Naive thymus-derived CD8-positive, alpha-beta T cell (primary cell): Measurements from ENCODE around the gene ICA1. TPM values are rescaled to one million over a fixed set of nuclear protein-coding genes. Genes with fewer than 3 reads are reported as not detected.

Experiments used
- ATAC-seq, 2 donors: fragments of 150-1000 bp; cut with Tn5 transposase in 1 of 2; sonication (Bioruptor Pico), chemical (Tn5 transposase) in 1 of 2; 1 replicate in 1 of 2; 2 replicates in 1 of 2; pipeline ENCODE4 v1.10.0; 2021; ENCODE audit warnings: mild to moderate bottlenecking in 2 of 2, moderate library complexity in 2 of 2
- POLR2A ChIA-PET: fragments of 350-600 bp; sonication (Branson Sonifier 250); formaldehyde crosslinking; loops from one replicate; lab custom pipeline; 2021; ENCODE audit warnings: antibody characterized with exemption; lab: Charles Lee
- DNase-seq, 10 donors: peaks; one replicate each; pipeline versions ENCODE4 v3.0.0 to v3.0.0-alpha.2; 2020 to 2022
- H3K27ac Mint-ChIP-seq, 10 donors: one replicate each; pipeline ENCODE4 v1.8.0; 2020 to 2022; ENCODE audit warnings: mild to moderate bottlenecking in 10 of 10, mixed read lengths in 10 of 10, moderate library complexity in 4 of 10, inconsistent platforms in 1 of 10
- H3K27me3 Mint-ChIP-seq, 5 donors: one replicate each; pipeline ENCODE4 v1.8.0; 2021 to 2022; ENCODE audit warnings: mixed read lengths in 5 of 5
- H3K36me3 Mint-ChIP-seq, 3 donors: one replicate each; pipeline ENCODE4 v1.8.0; 2020 to 2022; ENCODE audit warnings: mixed read lengths in 3 of 3, mild to moderate bottlenecking in 2 of 3, inconsistent platforms in 1 of 3
- H3K4me1 Mint-ChIP-seq, 4 donors: one replicate each; pipeline ENCODE4 v1.8.0; 2021 to 2022; ENCODE audit warnings: mixed read lengths in 4 of 4
- H3K4me3 Mint-ChIP-seq, 10 donors: one replicate each; pipeline ENCODE4 v1.8.0; 2020 to 2022; ENCODE audit warnings: mild to moderate bottlenecking in 10 of 10, mixed read lengths in 10 of 10, moderate library complexity in 6 of 10, inconsistent platforms in 1 of 10
- H3K9me3 Mint-ChIP-seq, 9 donors: one replicate each; pipeline ENCODE4 v1.8.0; 2020 to 2022; ENCODE audit warnings: mixed read lengths in 9 of 9, mild to moderate bottlenecking in 3 of 9, inconsistent platforms in 1 of 9, moderate library complexity in 1 of 9
- polyA plus RNA-seq, 3 donors: library from polyadenylated mRNA; unstranded; fragments of 300-500 nt; fragmentation: Illumina TruSeq; gene quantifications; one replicate each; pipeline ENCODE4 v1.2.3, GENCODE V29; 2021
- total RNA-seq, 8 experiments: library from RNA in 2 of 8; stranded (reverse) in 2 of 8; gene quantifications; one replicate each; pipeline ENCODE4 v1.2.3 and lab custom pipeline; 2021 to 2026

The ICA1 gene
- total and polyA plus RNA-seq, 5 experiments from 2014 or later, result 0.71 to 1.3 (median 1.1) TPM; not detected in 1

- peak overlapping the region; percentile 11 to 100 (median 70) for H3K27ac Mint-ChIP-seq
Observed at GRCh38 chr7:8128449-8129317, 133.3 kb downstream of the ICA1 start.

GRCh38 chr7:8126601-8127167 lies 135.3 kb downstream of the ICA1 start:
- no peak for ATAC-seq
- Mint-ChIP-seq H3K4me3 (peak overlapping the region in 9 of 10 donors; percentile 12 to 81 (median 74)), H3K9me3 (no peaks in the 10 kb centered on the region), H3K4me1 (peaks cover 33 to 85% (median 76%) of the 10 kb centered on the region in 4 donors), H3K36me3 (no peaks in the 10 kb centered on the region), H3K27ac (peak overlapping the region; percentile 94 to 100 (median 98)), H3K27me3 (no peaks in the 10 kb centered on the region)
- POLR2A ChIA-PET, result interaction anchor here (0.6 to 3.5 kb wide), 8 partner anchors 8 to 362 kb away, joined by 3 to 39 read pairs (median 6); partner anchors contain the start of gene GLCCI1
- DNase-seq, result no peak

More at GRCh38 chr7:8128449-8129317, 133.3 kb downstream of the ICA1 start:
- DNase-seq (no peak), ATAC-seq (no peak)
- POLR2A ChIA-PET, result interaction anchor here (1.3 to 1.4 kb wide), 2 partner anchors 13 to 14 kb away, joined by 3 read pairs; no protein-coding TSS in a partner anchor
- Mint-ChIP-seq H3K27me3 (no peaks in the 10 kb centered on the region), H3K9me3 (no peaks in the 10 kb centered on the region), H3K4me3 (peak overlapping the region in 4 of 10 donors; percentile 21 to 48 (median 42)), H3K36me3 (no peaks in the 10 kb centered on the region), H3K4me1 (peaks cover 42 to 95% (median 86%) of the 10 kb centered on the region in 4 donors)

GRCh38 chr7:8125680-8126444 lies 136.1 kb downstream of the ICA1 start:
- ATAC-seq (peak; percentile 97), DNase-seq (peak; percentile 36 to 88 (median 77))
- peaks cover 34 to 82% (median 72%) of the 10 kb centered on the region in 4 donors for H3K4me1 Mint-ChIP-seq
- peak overlapping the region; percentile 94 to 100 (median 98) for H3K27ac Mint-ChIP-seq
- no peaks in the 10 kb centered on the region for H3K36me3 Mint-ChIP-seq
- no peaks in the 10 kb centered on the region for H3K27me3 Mint-ChIP-seq
- H3K4me3 Mint-ChIP-seq, result peak overlapping the region; percentile 41 to 83 (median 76)
- POLR2A ChIA-PET, result interaction anchor here (0.6 to 3.5 kb wide), 14 partner anchors 9 to 361 kb away, joined by 3 to 39 read pairs (median 4); partner anchors contain the start of gene GLCCI1
- H3K9me3 Mint-ChIP-seq, result no peaks in the 10 kb centered on the region

- no peaks in the 10 kb centered on the region for H3K27me3 Mint-ChIP-seq
- DNase-seq (no peak), ATAC-seq (no peak)
- H3K36me3 Mint-ChIP-seq, result peaks cover 0 to 2% (median 0%) of the 10 kb centered on the region in 3 donors
- H3K27ac Mint-ChIP-seq, result no peak overlapping the region
- peaks cover 0 to 7% (median 0%) of the 10 kb centered on the region in 9 donors for H3K9me3 Mint-ChIP-seq
- POLR2A ChIA-PET, result interaction anchor here (1.1 kb wide), 1 partner anchor 153 kb away, joined by 3 read pairs; the partner anchor contains the start of gene GLCCI1
- H3K4me3 Mint-ChIP-seq, result no peak overlapping the region
- H3K4me1 Mint-ChIP-seq, result peaks cover 22 to 57% (median 53%) of the 10 kb centered on the region in 4 donors
Observed at GRCh38 chr7:8121243-8121642, 140.7 kb downstream of the ICA1 start.

- Mint-ChIP-seq H3K27me3 (no peaks in the 10 kb centered on the region), H3K36me3 (peaks cover 0 to 2% (median 0%) of the 10 kb centered on the region in 3 donors), H3K27ac (peak overlapping the region in 1 of 10 donors; percentile 6), H3K4me3 (no peak overlapping the region), H3K9me3 (peaks cover 0 to 10% (median 2%) of the 10 kb centered on the region in 9 donors), H3K4me1 (peaks cover 23 to 57% (median 53%) of the 10 kb centered on the region in 4 donors)
- DNase-seq, result no peak
- POLR2A ChIA-PET, result no interaction called here
- no peak for ATAC-seq
Observed at GRCh38 chr7:8120390-8121058, 141.4 kb downstream of the ICA1 start.

- Mint-ChIP-seq H3K27ac (no peak overlapping the region), H3K36me3 (peaks cover 0 to 2% (median 0%) of the 10 kb centered on the region in 3 donors), H3K4me1 (peaks cover 28 to 60% (median 53%) of the 10 kb centered on the region in 4 donors), H3K4me3 (no peak overlapping the region), H3K27me3 (no peaks in the 10 kb centered on the region), H3K9me3 (peaks cover 0 to 10% (median 2%) of the 10 kb centered on the region in 9 donors)
- DNase-seq, result no peak
- POLR2A ChIA-PET, result interaction anchor here (1.3 kb wide), 1 partner anchor 151 kb away, joined by 4 read pairs; no protein-coding TSS in a partner anchor
- no peak for ATAC-seq
Observed at GRCh38 chr7:8119262-8119661, 142.7 kb downstream of the ICA1 start.

GRCh38 chr7:8117195-8117594 lies 144.8 kb downstream of the ICA1 start:
- H3K4me3 Mint-ChIP-seq, result no peak overlapping the region
- POLR2A ChIA-PET, result interaction anchor here (0.8 to 2.4 kb wide), 2 partner anchors 9 to 29 kb away, joined by 3 to 11 read pairs; no protein-coding TSS in a partner anchor
- H3K27ac Mint-ChIP-seq, result peak overlapping the region in 4 of 10 donors; percentile 37 to 89 (median 64)
- DNase-seq, result no peak
- H3K27me3 Mint-ChIP-seq, result no peaks in the 10 kb centered on the region
- H3K36me3 Mint-ChIP-seq, result peaks cover 0 to 2% (median 0%) of the 10 kb centered on the region in 3 donors
- H3K9me3 Mint-ChIP-seq, result peaks cover 0 to 10% (median 2%) of the 10 kb centered on the region in 9 donors
- no peak for ATAC-seq
- H3K4me1 Mint-ChIP-seq, result peaks cover 25 to 66% (median 51%) of the 10 kb centered on the region in 4 donors

- DNase-seq (peak in 2 of 10 donors; percentile 24 to 32), ATAC-seq (peak; percentile 62 to 74)
- H3K36me3 Mint-ChIP-seq, result peaks cover 0 to 2% (median 0%) of the 10 kb centered on the region in 3 donors
- POLR2A ChIA-PET, result interaction anchor here (1.0 to 2.4 kb wide), 3 partner anchors 10 to 18 kb away, joined by 3 to 11 read pairs (median 4); no protein-coding TSS in a partner anchor
- peaks cover 0 to 10% (median 2%) of the 10 kb centered on the region in 9 donors for H3K9me3 Mint-ChIP-seq
- no peaks in the 10 kb centered on the region for H3K27me3 Mint-ChIP-seq
- peaks cover 25 to 55% (median 44%) of the 10 kb centered on the region in 4 donors for H3K4me1 Mint-ChIP-seq
- peak overlapping the region; percentile 80 to 94 (median 88) for H3K27ac Mint-ChIP-seq
- peak overlapping the region in 9 of 10 donors; percentile 17 to 74 (median 49) for H3K4me3 Mint-ChIP-seq
Observed at GRCh38 chr7:8115547-8116402, 146.2 kb downstream of the ICA1 start.

- POLR2A ChIA-PET, result no interaction called here
- no peak for DNase-seq
- peaks cover 0 to 2% (median 0%) of the 10 kb centered on the region in 3 donors for H3K36me3 Mint-ChIP-seq
- peak overlapping the region in 8 of 10 donors; percentile 27 to 67 (median 53) for H3K4me3 Mint-ChIP-seq
- H3K27ac Mint-ChIP-seq, result peak overlapping the region in 9 of 10 donors; percentile 21 to 91 (median 89)
- H3K9me3 Mint-ChIP-seq, result peaks cover 0 to 10% (median 2%) of the 10 kb centered on the region in 9 donors
- peak in 1 of 2 donors; percentile 45 for ATAC-seq
- peaks cover 25 to 55% (median 39%) of the 10 kb centered on the region in 4 donors for H3K4me1 Mint-ChIP-seq
- no peaks in the 10 kb centered on the region for H3K27me3 Mint-ChIP-seq
Observed at GRCh38 chr7:8114175-8114574, 147.8 kb downstream of the ICA1 start.

GRCh38 chr7:8113184-8113583 lies 148.8 kb downstream of the ICA1 start:
- Mint-ChIP-seq H3K27ac (peak overlapping the region in 2 of 10 donors; percentile 43 to 69), H3K4me3 (peak overlapping the region in 1 of 10 donors; percentile 49), H3K27me3 (no peaks in the 10 kb centered on the region), H3K36me3 (peaks cover 0 to 2% (median 0%) of the 10 kb centered on the region in 3 donors), H3K9me3 (peaks cover 0 to 10% (median 2%) of the 10 kb centered on the region in 9 donors), H3K4me1 (peaks cover 25 to 49% (median 39%) of the 10 kb centered on the region in 4 donors)
- ATAC-seq (no peak), DNase-seq (no peak)
- POLR2A ChIA-PET, result interaction anchor here (0.9 kb wide), 1 partner anchor 13 kb away, joined by 4 read pairs; no protein-coding TSS in a partner anchor
